Spleen (tissue), 7 donors: ENCODE measurements around the gene CHRNA9.

Experiments used
- CTCF ChIP-seq, 11 experiments: fragments of 200-600 bp in 7 of 11; fragments of 450-650 bp in 4 of 11; sonication (generic) in 4 of 11; IDR thresholded peaks in 8 of 11; conservative IDR thresholded peaks in 3 of 11; 1 replicate in 7 of 11; 2 replicates in 4 of 11; pipeline versions ENCODE4 v1.4.0 to v1.8.0; 2016 to 2021; ENCODE audit warnings: antibody characterized with exemption in 11 of 11, inconsistent platforms in 4 of 11, mild to moderate bottlenecking in 1 of 11
- POLR2A ChIP-seq, 3 donors: fragments of 450-650 bp; IDR thresholded peaks; one replicate each; pipeline ENCODE4 v1.5.1; 2017; ENCODE audit warnings: antibody characterized with exemption in 3 of 3, mild to moderate bottlenecking in 1 of 3
- donor health status: DM: no; HTN: no; CAD: no; lungs with moderate emphysema.
- donor health status: DM: no; HTN: no; CAD: no.
- donor health status: DM: no; HTN: no; CAD: no.

GRCh38 chr4:40329805-40330204 is 5.3 kb upstream of the CHRNA9 start:
- TF ChIP-seq CTCF (IDR thresholded peaks at IDR 0.05 in 8 of 11, conservative IDR thresholded peaks at IDR 0.05 in 3 of 11) (no peak), POLR2A (IDR thresholded peaks at IDR 0.05) (no peak)
